ENCODE measurements around the gene SPNS2. TPM values are rescaled to one million over a fixed set of nuclear protein-coding genes. Genes with fewer than 3 reads are reported as not detected.
A peak's percentile ranks its signal among the peaks of the same experiment; 100 is the strongest.

SPNS2 gene
- total and polyA plus RNA-seq, 4 donors = 2.3 to 56.2 (median 17.2) TPM

DNA sequence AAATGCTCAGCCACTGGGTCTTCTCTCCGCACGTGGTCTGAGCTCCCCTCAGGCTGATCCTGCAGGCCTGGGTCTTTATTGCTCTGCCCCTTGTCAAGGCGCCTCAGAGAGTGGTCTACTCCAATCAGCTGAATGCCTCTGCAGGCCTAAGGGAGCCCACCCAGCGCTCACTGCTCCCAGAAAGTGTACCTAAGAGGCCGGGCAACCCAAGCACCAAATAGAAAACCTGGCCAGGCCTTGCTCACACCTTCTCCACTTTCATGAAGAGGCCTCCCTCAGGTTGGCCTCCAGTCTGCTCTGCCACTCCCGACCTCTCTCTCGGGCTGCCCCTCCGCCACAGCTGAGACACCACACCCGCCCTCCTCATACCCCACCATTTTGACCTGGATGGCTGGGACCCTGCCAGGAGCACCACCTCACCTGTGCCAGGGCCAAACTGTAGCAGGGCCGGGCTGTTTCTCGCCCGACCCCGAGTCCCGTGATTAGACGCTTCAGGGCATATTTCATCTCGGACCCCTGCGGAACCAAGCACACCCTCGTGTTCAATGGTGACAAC lies 55.8 kb downstream of the SPNS2 start:
- ATAC-seq (ENCODE audit: low FRiP score) = no peak
- no peak overlapping the region for H3K27ac ChIP-seq (ENCODE audit: low read depth in 1 of 2, low read length in 2 of 2)
- peak overlapping the region in 1 of 2 donors; percentile 48 for H3K4me3 ChIP-seq (ENCODE audit: low read length in 2 of 2)
- no peaks in the 10 kb centered on the region for H3K27me3 ChIP-seq (ENCODE audit: control insufficient read depth in 1 of 2, insufficient read depth in 2 of 2, low read length in 1 of 2)
- no peaks in the 10 kb centered on the region for H3K4me1 ChIP-seq (ENCODE audit: control insufficient read depth in 1 of 2, insufficient read depth in 2 of 2, low read length in 2 of 2)
- H3K9me3 ChIP-seq (ENCODE audit: control insufficient read depth, low read length) = no peaks in the 10 kb centered on the region
- peaks cover 0 to 7% of the 10 kb centered on the region in 2 donors for H3K36me3 ChIP-seq (ENCODE audit: control insufficient read depth in 1 of 2, insufficient read depth in 2 of 2, low read length in 1 of 2)
- DNase-seq = peak in 1 of 2 donors; percentile 45
- 14 to 15% methylated on average over 18 of the region's 18 CpGs for WGBS, 2 donors
- intact Hi-C loops (cut with DNase I) = no loop called here

GRCh38 chr17:4554997-4555799 lies 56.5 kb downstream of the SPNS2 start, which contains the start of gene MYBBP1A:
Gene MYBBP1A (minus strand): TSS chr17:4555384. CDS start chr17:4555324, 60 bp downstream.
- 0 to 1% methylated on average over 67 to 69 of the region's 69 CpGs for WGBS, 2 donors
- peak; percentile 99 to 100 for DNase-seq
- no peaks in the 10 kb centered on the region for H3K4me1 ChIP-seq (ENCODE audit: control insufficient read depth in 1 of 2, insufficient read depth in 2 of 2, low read length in 2 of 2)
- peak within 1 kb of the TSS in 1 of 2 donors; percentile 52 for H3K27ac ChIP-seq (ENCODE audit: low read depth in 1 of 2, low read length in 2 of 2)
- H3K4me3 ChIP-seq (ENCODE audit: low read length in 2 of 2) = peak within 1 kb of the TSS; percentile 48 to 51
- peaks cover 0 to 7% of the 10 kb centered on the region in 2 donors for H3K36me3 ChIP-seq (ENCODE audit: control insufficient read depth in 1 of 2, insufficient read depth in 2 of 2, low read length in 1 of 2)
- intact Hi-C loops (cut with DNase I) = loop anchor here in 1 of 2 donors (5.0 kb wide), 1 partner anchor 58 kb away; the partner anchor contains the start of gene SPNS2
- peak; percentile 93 for ATAC-seq (ENCODE audit: low FRiP score)
- H3K9me3 ChIP-seq (ENCODE audit: control insufficient read depth, low read length) = no peaks in the 10 kb centered on the region
- H3K27me3 ChIP-seq (ENCODE audit: control insufficient read depth in 1 of 2, insufficient read depth in 2 of 2, low read length in 1 of 2) = no peaks in the 10 kb centered on the region

- DNase-seq = peak in 1 of 2 donors; percentile 45
- H3K27ac ChIP-seq (ENCODE audit: low read depth in 1 of 2, low read length in 2 of 2) = peak overlapping the region in 1 of 2 donors; percentile 14
- ATAC-seq (ENCODE audit: low FRiP score) = no peak
Measured at GRCh38 chr17:4555873-4556759, 57.4 kb downstream of the SPNS2 start.

GRCh38 chr17:4556996-4557395 lies 58.3 kb downstream of the SPNS2 start:
- DNase-seq (peak in 1 of 2 donors; percentile 10), ATAC-seq (ENCODE audit: low FRiP score) (no peak)
- intact Hi-C loops (cut with DNase I) = loop anchor here in 1 of 2 donors (5.0 kb wide), 1 partner anchor 60 kb away; the partner anchor contains the start of gene SPNS2
- Histone ChIP-seq H3K27me3 (ENCODE audit: control insufficient read depth in 1 of 2, insufficient read depth in 2 of 2, low read length in 1 of 2) (no peaks in the 10 kb centered on the region), H3K36me3 (ENCODE audit: control insufficient read depth in 1 of 2, insufficient read depth in 2 of 2, low read length in 1 of 2) (peaks cover 0 to 3% of the 10 kb centered on the region in 2 donors), H3K27ac (ENCODE audit: low read depth in 1 of 2, low read length in 2 of 2) (no peak overlapping the region), H3K4me1 (ENCODE audit: control insufficient read depth in 1 of 2, insufficient read depth in 2 of 2, low read length in 2 of 2) (peaks cover 0 to under 1% of the 10 kb centered on the region in 2 donors), H3K4me3 (ENCODE audit: low read length in 2 of 2) (no peak overlapping the region), H3K9me3 (ENCODE audit: control insufficient read depth, low read length) (no peaks in the 10 kb centered on the region)
- 84 to 88% methylated on average over 4 of the region's 4 CpGs for WGBS, 2 donors

More at GRCh38 chr17:4555873-4556759, 57.4 kb downstream of the SPNS2 start:
- WGBS, 2 donors = 50 to 53% methylated on average over 17 of the region's 17 CpGs
- peaks cover 0 to 7% of the 10 kb centered on the region in 2 donors for H3K36me3 ChIP-seq (ENCODE audit: control insufficient read depth in 1 of 2, insufficient read depth in 2 of 2, low read length in 1 of 2)
- intact Hi-C loops (cut with DNase I) = loop anchor here in 1 of 2 donors (5.0 kb wide), 1 partner anchor 59 kb away; the partner anchor contains the start of gene SPNS2
- no peaks in the 10 kb centered on the region for H3K27me3 ChIP-seq (ENCODE audit: control insufficient read depth in 1 of 2, insufficient read depth in 2 of 2, low read length in 1 of 2)
- H3K4me3 ChIP-seq (ENCODE audit: low read length in 2 of 2) = peak overlapping the region; percentile 48 to 51
- H3K9me3 ChIP-seq (ENCODE audit: control insufficient read depth, low read length) = no peaks in the 10 kb centered on the region
- no peaks in the 10 kb centered on the region for H3K4me1 ChIP-seq (ENCODE audit: control insufficient read depth in 1 of 2, insufficient read depth in 2 of 2, low read length in 2 of 2)

- no peak for ATAC-seq (ENCODE audit: low FRiP score)
Measured at GRCh38 chr17:4557626-4558346, 59.1 kb downstream of the SPNS2 start.

GRCh38 chr17:4558347-4558971 lies 59.8 kb downstream of the SPNS2 start:
- no peak overlapping the region for H3K27ac ChIP-seq (ENCODE audit: low read depth in 1 of 2, low read length in 2 of 2)
- H3K27me3 ChIP-seq (ENCODE audit: control insufficient read depth in 1 of 2, insufficient read depth in 2 of 2, low read length in 1 of 2) = no peaks in the 10 kb centered on the region
- WGBS, 2 donors = 90% methylated on average over 24 of the region's 24 CpGs
- ATAC-seq (ENCODE audit: low FRiP score) (no peak), DNase-seq (no peak)
- intact Hi-C loops (cut with DNase I) = loop anchor here in 1 of 2 donors (5.0 kb wide), 1 partner anchor 61 kb away; the partner anchor contains the start of gene SPNS2
- peaks cover 0 to 4% of the 10 kb centered on the region in 2 donors for H3K4me1 ChIP-seq (ENCODE audit: control insufficient read depth in 1 of 2, insufficient read depth in 2 of 2, low read length in 2 of 2)
- H3K36me3 ChIP-seq (ENCODE audit: control insufficient read depth in 1 of 2, insufficient read depth in 2 of 2, low read length in 1 of 2) = no peaks in the 10 kb centered on the region
- no peak overlapping the region for H3K4me3 ChIP-seq (ENCODE audit: low read length in 2 of 2)
- no peaks in the 10 kb centered on the region for H3K9me3 ChIP-seq (ENCODE audit: control insufficient read depth, low read length)

More at GRCh38 chr17:4557626-4558346, 59.1 kb downstream of the SPNS2 start:
- 91% methylated on average over 6 of the region's 6 CpGs for WGBS, 2 donors
- H3K27me3 ChIP-seq (ENCODE audit: control insufficient read depth in 1 of 2, insufficient read depth in 2 of 2, low read length in 1 of 2) = no peaks in the 10 kb centered on the region
- peak in 1 of 2 donors; percentile 35 for DNase-seq
- H3K4me3 ChIP-seq (ENCODE audit: low read length in 2 of 2) = no peak overlapping the region
- intact Hi-C loops (cut with DNase I) = loop anchor here in 1 of 2 donors (5.0 kb wide), 1 partner anchor 60 kb away; the partner anchor contains the start of gene SPNS2
- H3K27ac ChIP-seq (ENCODE audit: low read depth in 1 of 2, low read length in 2 of 2) = no peak overlapping the region
- H3K36me3 ChIP-seq (ENCODE audit: control insufficient read depth in 1 of 2, insufficient read depth in 2 of 2, low read length in 1 of 2) = no peaks in the 10 kb centered on the region
- peaks cover 0 to 4% of the 10 kb centered on the region in 2 donors for H3K4me1 ChIP-seq (ENCODE audit: control insufficient read depth in 1 of 2, insufficient read depth in 2 of 2, low read length in 2 of 2)
- no peaks in the 10 kb centered on the region for H3K9me3 ChIP-seq (ENCODE audit: control insufficient read depth, low read length)

- Histone ChIP-seq H3K36me3 (ENCODE audit: control insufficient read depth in 1 of 2, insufficient read depth in 2 of 2, low read length in 1 of 2) (no peaks in the 10 kb centered on the region), H3K27me3 (ENCODE audit: control insufficient read depth in 1 of 2, insufficient read depth in 2 of 2, low read length in 1 of 2) (no peaks in the 10 kb centered on the region), H3K9me3 (ENCODE audit: control insufficient read depth, low read length) (no peaks in the 10 kb centered on the region), H3K4me3 (ENCODE audit: low read length in 2 of 2) (no peak overlapping the region), H3K27ac (ENCODE audit: low read depth in 1 of 2, low read length in 2 of 2) (no peak overlapping the region), H3K4me1 (ENCODE audit: control insufficient read depth in 1 of 2, insufficient read depth in 2 of 2, low read length in 2 of 2) (peaks cover 0 to 4% of the 10 kb centered on the region in 2 donors)
- intact Hi-C loops (cut with DNase I) = loop anchor here in 1 of 2 donors (5.0 kb wide), 1 partner anchor 62 kb away; the partner anchor contains the start of gene SPNS2
- no peak for ATAC-seq (ENCODE audit: low FRiP score)
- 56 to 63% methylated on average over 17 of the region's 17 CpGs for WGBS, 2 donors
- DNase-seq = no peak
Measured at GRCh38 chr17:4559139-4559791, 60.6 kb downstream of the SPNS2 start.
